ENCODE results near the gene AK6. TPM values are rescaled to one million over a fixed set of nuclear protein-coding genes. Genes with fewer than 3 reads are reported as not detected.

AK6 gene
- total RNA-seq, 6 donors from 2014 or later = 7.2 to 31.8 (median 18.2) TPM

GRCh38 chr5:69368458-69369339 lies 621 bp downstream of the AK6 start:
- peaks cover 22 to 33% (median 24%) of the 10 kb centered on the region in 4 donors for H3K4me1 ChIP-seq
- WGBS, 2 donors = 3 to 5% methylated on average over 24 of the region's 39 CpGs
- peak in 1 of 2 donors; percentile 77 for ATAC-seq (ENCODE audit: low FRiP score in 2 of 2)

GRCh38 chr5:69367697-69368279 lies 1.5 kb downstream of the AK6 start:
- Histone ChIP-seq H3K27ac (no peak overlapping the region), H3K36me3 (peaks cover 12 to 43% (median 25%) of the 10 kb centered on the region in 4 donors), H3K4me1 (peaks cover 22 to 33% (median 24%) of the 10 kb centered on the region in 4 donors), H3K9me3 (no peaks in the 10 kb centered on the region), H3K27me3 (no peaks in the 10 kb centered on the region), H3K4me3 (peak overlapping the region in 2 of 4 donors; percentile 64 to 87)
- no peak for DNase-seq
- ATAC-seq (ENCODE audit: low FRiP score in 2 of 2) = no peak
- 89 to 96% methylated on average over 11 of the region's 11 CpGs for WGBS, 2 donors
- TF ChIP-seq EP300 (IDR thresholded peaks at IDR 0.05) (no peak), POLR2A (IDR thresholded peaks at IDR 0.05) (no peak)

More at GRCh38 chr5:69368458-69369339, 621 bp downstream of the AK6 start:
- Histone ChIP-seq H3K27ac (peak overlapping the region; percentile 96 to 99 (median 98)), H3K4me3 (peak overlapping the region; percentile 64 to 98 (median 86)), H3K27me3 (no peaks in the 10 kb centered on the region), H3K36me3 (peaks cover 12 to 33% (median 21%) of the 10 kb centered on the region in 4 donors), H3K9me3 (no peaks in the 10 kb centered on the region)
- DNase-seq = no peak
- TF ChIP-seq EP300 (IDR thresholded peaks at IDR 0.05) = no peak

- no peak for DNase-seq
- WGBS, 2 donors = 82 to 85% methylated on average over 3 of the region's 3 CpGs
- H3K36me3 ChIP-seq = peaks cover 12 to 57% (median 25%) of the 10 kb centered on the region in 4 donors
Observed at GRCh38 chr5:69364850-69365249, 4.5 kb downstream of the AK6 start.

GRCh38 chr5:69364414-69364813 lies 4.9 kb downstream of the AK6 start:
- no peak overlapping the region for H3K4me3 ChIP-seq
- WGBS, 2 donors = 54 to 65% methylated on average over 3 of the region's 3 CpGs
- DNase-seq = no peak
- H3K9me3 ChIP-seq = no peaks in the 10 kb centered on the region
- ATAC-seq (ENCODE audit: low FRiP score in 2 of 2) = no peak
- no peak overlapping the region for H3K27ac ChIP-seq
- H3K27me3 ChIP-seq = no peaks in the 10 kb centered on the region
- no peak for TF ChIP-seq EP300 (IDR thresholded peaks at IDR 0.05)
- peak in 2 of 6 experiments; percentile 14 to 44 for TF ChIP-seq CTCF (IDR thresholded peaks at IDR 0.05)
- peaks cover 10 to 16% (median 12%) of the 10 kb centered on the region in 4 donors for H3K4me1 ChIP-seq
- peaks cover 12 to 57% (median 25%) of the 10 kb centered on the region in 4 donors for H3K36me3 ChIP-seq

More at GRCh38 chr5:69364850-69365249, 4.5 kb downstream of the AK6 start:
- H3K4me3 ChIP-seq = no peak overlapping the region
- H3K27ac ChIP-seq = no peak overlapping the region
- H3K4me1 ChIP-seq = peaks cover 10 to 16% (median 12%) of the 10 kb centered on the region in 4 donors
- no peaks in the 10 kb centered on the region for H3K9me3 ChIP-seq
- H3K27me3 ChIP-seq = no peaks in the 10 kb centered on the region
- ATAC-seq (ENCODE audit: low FRiP score in 2 of 2) = no peak
- TF ChIP-seq POLR2A (IDR thresholded peaks at IDR 0.05) = no peak
- no peak for TF ChIP-seq POLR2AphosphoS5 (IDR thresholded peaks at IDR 0.05)
- no peak for TF ChIP-seq CTCF (IDR thresholded peaks at IDR 0.05)
- TF ChIP-seq EP300 (IDR thresholded peaks at IDR 0.05) = no peak

GRCh38 chr5:69360442-69360841 lies 8.9 kb downstream of the AK6 start:
- TF ChIP-seq CTCF (IDR thresholded peaks at IDR 0.05) (no peak), EP300 (IDR thresholded peaks at IDR 0.05) (no peak), POLR2AphosphoS5 (IDR thresholded peaks at IDR 0.05) (no peak)
- Histone ChIP-seq H3K36me3 (peaks cover 4 to 43% (median 15%) of the 10 kb centered on the region in 4 donors), H3K27ac (no peak overlapping the region), H3K4me1 (no peaks in the 10 kb centered on the region), H3K9me3 (no peaks in the 10 kb centered on the region), H3K4me3 (no peak overlapping the region), H3K27me3 (no peaks in the 10 kb centered on the region)
- 92 to 94% methylated on average over 1 of the region's 1 CpG for WGBS, 2 donors
- no peak for DNase-seq
- no peak for ATAC-seq (ENCODE audit: low FRiP score in 2 of 2)

All from upper lobe of left lung (tissue), 6 donors.